ENCODE measurements around the gene GRAMD1C.

GRCh38 chr3:113804661-113805060 lies 33.9 kb upstream of the GRAMD1C start:
- TF ChIP-seq CTCF (IDR thresholded peaks at IDR 0.05) (no peak), POLR2A (IDR thresholded peaks at IDR 0.05) (no peak)
